Body of pancreas (tissue), 4 donors: ENCODE results near the gene PPIL1.

ENCODE experiments used
- POLR2A ChIP-seq, 3 donors: fragments of 450-650 bp; IDR thresholded peaks; one replicate each; pipeline ENCODE4 v1.6.1; 2016; ENCODE audit warnings: antibody characterized with exemption in 3 of 3, mild to moderate bottlenecking in 2 of 3
- TF ChIP-seq, protein P1 (sequence below), 7 experiments: fragments of 450-650 bp in 4 of 7; fragments of 200-600 bp in 3 of 7; sonication (generic) in 3 of 7; IDR thresholded peaks; one replicate each; pipeline ENCODE4 v1.5.1; 2016 to 2019; ENCODE audit warnings: antibody characterized with exemption in 7 of 7

DNA sequence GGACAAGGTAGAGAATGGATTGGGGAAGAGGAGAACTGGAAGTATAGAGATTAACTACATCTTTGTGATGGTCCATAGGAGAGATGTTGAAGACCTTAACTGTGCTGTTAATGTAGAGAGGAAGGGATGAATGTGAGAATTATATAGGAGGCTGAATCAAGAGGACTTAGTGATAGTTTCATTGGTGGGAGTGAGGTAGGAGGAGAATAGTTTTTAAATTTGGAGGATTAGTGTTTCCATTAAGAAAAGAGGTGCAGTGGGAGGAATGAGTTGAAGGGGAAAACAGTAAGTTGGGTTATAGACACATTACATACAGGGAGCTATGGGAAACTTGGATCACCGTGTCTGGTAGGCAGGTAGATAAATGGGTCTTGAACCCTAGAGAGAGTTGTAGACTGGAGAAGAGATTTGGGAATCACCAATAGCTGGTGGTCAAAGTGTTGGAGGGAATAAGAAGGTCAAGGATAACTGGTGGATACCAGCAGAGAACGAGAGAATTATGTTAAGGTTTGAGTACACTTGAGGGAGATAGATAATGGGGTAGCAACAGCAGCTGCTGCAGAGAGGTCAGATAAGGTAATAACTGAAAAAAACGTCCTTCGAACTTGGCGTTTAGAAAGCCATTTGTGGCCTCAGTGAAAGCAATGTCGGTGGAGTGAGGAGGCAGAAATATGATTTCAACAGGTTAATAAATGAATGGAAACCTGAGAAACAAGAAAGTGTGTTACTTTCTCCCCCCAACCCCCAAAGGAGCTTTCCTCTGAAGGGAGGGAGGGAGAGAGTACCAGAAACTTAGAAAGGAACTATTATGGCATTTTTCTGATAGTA is 14.3 kb upstream of the PPIL1 start:
- TF ChIP-seq POLR2A (IDR thresholded peaks at IDR 0.05): no peak
- TF ChIP-seq, protein P1, sequence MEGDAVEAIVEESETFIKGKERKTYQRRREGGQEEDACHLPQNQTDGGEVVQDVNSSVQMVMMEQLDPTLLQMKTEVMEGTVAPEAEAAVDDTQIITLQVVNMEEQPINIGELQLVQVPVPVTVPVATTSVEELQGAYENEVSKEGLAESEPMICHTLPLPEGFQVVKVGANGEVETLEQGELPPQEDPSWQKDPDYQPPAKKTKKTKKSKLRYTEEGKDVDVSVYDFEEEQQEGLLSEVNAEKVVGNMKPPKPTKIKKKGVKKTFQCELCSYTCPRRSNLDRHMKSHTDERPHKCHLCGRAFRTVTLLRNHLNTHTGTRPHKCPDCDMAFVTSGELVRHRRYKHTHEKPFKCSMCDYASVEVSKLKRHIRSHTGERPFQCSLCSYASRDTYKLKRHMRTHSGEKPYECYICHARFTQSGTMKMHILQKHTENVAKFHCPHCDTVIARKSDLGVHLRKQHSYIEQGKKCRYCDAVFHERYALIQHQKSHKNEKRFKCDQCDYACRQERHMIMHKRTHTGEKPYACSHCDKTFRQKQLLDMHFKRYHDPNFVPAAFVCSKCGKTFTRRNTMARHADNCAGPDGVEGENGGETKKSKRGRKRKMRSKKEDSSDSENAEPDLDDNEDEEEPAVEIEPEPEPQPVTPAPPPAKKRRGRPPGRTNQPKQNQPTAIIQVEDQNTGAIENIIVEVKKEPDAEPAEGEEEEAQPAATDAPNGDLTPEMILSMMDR (IDR thresholded peaks at IDR 0.05): no peak
